ENCODE results near the gene PDCD4. TPM values are rescaled to one million over a fixed set of nuclear protein-coding genes. Genes with fewer than 3 reads are reported as not detected.

PDCD4 gene
- total RNA-seq, 2 experiments from 2014 or later, result 59.0 to 116 TPM

DNA sequence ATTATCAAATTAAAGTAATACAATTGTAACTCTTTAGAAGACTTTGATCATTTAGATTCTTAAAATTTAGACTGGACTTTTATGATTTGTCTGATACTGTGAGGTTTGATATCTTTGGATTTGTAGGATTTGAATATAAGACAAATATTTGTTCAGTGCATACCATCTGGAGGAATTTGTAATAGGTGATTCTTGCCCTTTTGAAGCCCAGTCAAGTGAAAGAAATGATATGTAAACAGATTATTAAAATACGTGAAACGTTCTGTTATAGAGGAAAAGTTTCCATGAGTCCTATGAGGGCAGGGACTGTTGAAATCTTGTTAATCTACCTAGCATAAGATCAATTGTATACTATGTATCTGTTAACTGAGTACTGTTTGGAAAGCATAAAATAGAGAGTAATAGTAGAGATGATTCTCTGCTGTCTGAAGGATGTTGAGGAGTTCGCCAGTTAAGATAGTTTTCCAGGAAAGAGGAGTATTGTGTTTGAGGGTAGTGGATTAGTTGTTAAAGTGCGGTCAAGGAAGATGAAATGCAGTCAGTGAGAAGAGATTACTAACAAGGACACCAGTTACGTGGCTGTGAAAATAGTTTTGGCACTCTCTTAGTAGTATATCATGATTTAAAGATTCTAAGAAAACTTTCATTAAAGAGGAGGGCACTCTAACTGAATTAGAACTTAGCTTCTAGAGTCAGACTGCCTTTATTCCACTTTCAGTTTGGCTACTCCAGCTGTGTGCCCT lies 14.4 kb downstream of the PDCD4 start:
- H3K4me3 ChIP-seq (ENCODE audit: low read depth, low read length, poor library complexity, severe bottlenecking), result no peak overlapping the region
- no peak for DNase-seq (ENCODE audit: low spot score)
- 0 out of 2 replicates have a peak, but pooled peaks cover 4% of the 10 kb centered on the region for H4K20me1 ChIP-seq (ENCODE audit: insufficient read depth, low read length)
- H3K36me3 ChIP-seq (ENCODE audit: insufficient read depth, low read length), result peaks cover 94% of the 10 kb centered on the region
- H3K9me2 ChIP-seq (ENCODE audit: insufficient read depth, low read length), result no peaks in the 10 kb centered on the region
- H3K79me2 ChIP-seq (ENCODE audit: insufficient read depth, low read depth, low read length), result peaks cover 12% of the 10 kb centered on the region; the same call in 1 of the 2 replicates
- ChIA-PET POLR2A (interaction anchor here (0.7 to 2.5 kb wide), 8 partner anchors 9 to 239 kb away, joined by 3 to 14 read pairs (median 4); partner anchors contain the start of gene BBIP1), CTCF (ENCODE audit: unreplicated experiment) (no interaction called here)
- no peak overlapping the region for H3K4me2 ChIP-seq (ENCODE audit: low read length)
- no peak overlapping the region for H2AFZ ChIP-seq (ENCODE audit: low read length)
- H3K9me3 ChIP-seq (ENCODE audit: low read length), result no peaks in the 10 kb centered on the region
- no peak overlapping the region for H3K27ac ChIP-seq (ENCODE audit: low read depth, low read length, poor library complexity, severe bottlenecking)
- no TSS peak for BruUV-seq (replicated peaks)
- peaks cover 17% of the 10 kb centered on the region for H3K4me1 ChIP-seq (ENCODE audit: insufficient read depth, low read length, poor library complexity, severe bottlenecking)
- TF ChIP-seq, protein P1, sequence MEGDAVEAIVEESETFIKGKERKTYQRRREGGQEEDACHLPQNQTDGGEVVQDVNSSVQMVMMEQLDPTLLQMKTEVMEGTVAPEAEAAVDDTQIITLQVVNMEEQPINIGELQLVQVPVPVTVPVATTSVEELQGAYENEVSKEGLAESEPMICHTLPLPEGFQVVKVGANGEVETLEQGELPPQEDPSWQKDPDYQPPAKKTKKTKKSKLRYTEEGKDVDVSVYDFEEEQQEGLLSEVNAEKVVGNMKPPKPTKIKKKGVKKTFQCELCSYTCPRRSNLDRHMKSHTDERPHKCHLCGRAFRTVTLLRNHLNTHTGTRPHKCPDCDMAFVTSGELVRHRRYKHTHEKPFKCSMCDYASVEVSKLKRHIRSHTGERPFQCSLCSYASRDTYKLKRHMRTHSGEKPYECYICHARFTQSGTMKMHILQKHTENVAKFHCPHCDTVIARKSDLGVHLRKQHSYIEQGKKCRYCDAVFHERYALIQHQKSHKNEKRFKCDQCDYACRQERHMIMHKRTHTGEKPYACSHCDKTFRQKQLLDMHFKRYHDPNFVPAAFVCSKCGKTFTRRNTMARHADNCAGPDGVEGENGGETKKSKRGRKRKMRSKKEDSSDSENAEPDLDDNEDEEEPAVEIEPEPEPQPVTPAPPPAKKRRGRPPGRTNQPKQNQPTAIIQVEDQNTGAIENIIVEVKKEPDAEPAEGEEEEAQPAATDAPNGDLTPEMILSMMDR (conservative IDR thresholded peaks at IDR 0.05; ENCODE audit: low read length), result no peak
- no peak for TF ChIP-seq EZH2phosphoT487 (IDR thresholded peaks at IDR 0.05; ENCODE audit: borderline replicate concordance, low read depth, low read length)
- intact Hi-C loops (cut with micrococcal nuclease; ENCODE audit: unreplicated experiment), result no loop called here

DNA sequence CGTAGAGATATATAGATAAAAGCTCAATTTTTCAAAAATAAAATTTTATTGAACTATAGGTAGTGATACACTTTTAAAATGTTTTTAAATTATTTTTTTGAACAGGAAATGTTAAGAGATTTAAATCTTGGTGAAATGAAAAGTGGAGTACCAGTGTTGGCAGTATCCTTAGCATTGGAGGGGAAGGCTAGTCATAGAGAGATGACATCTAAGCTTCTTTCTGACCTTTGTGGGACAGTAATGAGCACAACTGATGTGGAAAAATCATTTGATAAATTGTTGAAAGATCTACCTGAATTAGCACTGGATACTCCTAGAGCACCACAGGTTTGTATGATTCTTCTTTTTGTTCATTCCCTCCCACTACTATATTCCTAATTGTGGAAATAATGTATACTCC lies 15.8 kb downstream of the PDCD4 start:
- Histone ChIP-seq H3K27ac (ENCODE audit: low read depth, low read length, poor library complexity, severe bottlenecking) (no peak overlapping the region), H3K4me1 (ENCODE audit: insufficient read depth, low read length, poor library complexity, severe bottlenecking) (peaks cover 5% of the 10 kb centered on the region), H3K9me3 (ENCODE audit: low read length) (no peaks in the 10 kb centered on the region), H3K36me3 (ENCODE audit: insufficient read depth, low read length) (peaks cover 94% of the 10 kb centered on the region), H3K4me3 (ENCODE audit: low read depth, low read length, poor library complexity, severe bottlenecking) (no peak overlapping the region), H3K4me2 (ENCODE audit: low read length) (no peak overlapping the region), H3K9me2 (ENCODE audit: insufficient read depth, low read length) (no peaks in the 10 kb centered on the region), H3K79me2 (ENCODE audit: insufficient read depth, low read depth, low read length) (no peaks in the 10 kb centered on the region; the same call in 1 of the 2 replicates), H2AFZ (ENCODE audit: low read length) (no peak overlapping the region), H4K20me1 (ENCODE audit: insufficient read depth, low read length) (0 out of 2 replicates have a peak, but pooled peaks cover 4% of the 10 kb centered on the region)
- no peak for TF ChIP-seq EZH2phosphoT487 (IDR thresholded peaks at IDR 0.05; ENCODE audit: borderline replicate concordance, low read depth, low read length)
- TF ChIP-seq, protein P1 (conservative IDR thresholded peaks at IDR 0.05; ENCODE audit: low read length), result no peak
- intact Hi-C loops (cut with micrococcal nuclease; ENCODE audit: unreplicated experiment), result no loop called here
- ChIA-PET CTCF (ENCODE audit: unreplicated experiment) (no interaction called here), POLR2A (interaction anchor here (0.7 to 2.5 kb wide), 9 partner anchors 9 to 145 kb away, joined by 3 to 14 read pairs (median 4); partner anchors contain the start of gene BBIP1)
- no peak for DNase-seq (ENCODE audit: low spot score)
- BruUV-seq (replicated peaks), result no TSS peak
